HepG2 (cell line): ENCODE data around the gene TNFAIP2. TPM values are rescaled to one million over a fixed set of nuclear protein-coding genes. Genes with fewer than 3 reads are reported as not detected.

Source experiments
- ARHGAP35 ChIP-seq: sonication (generic); formaldehyde crosslinking; IDR thresholded peaks from 2 replicates; pipeline ENCODE4 v1.9.0; 2022; ENCODE audit warnings: mild to moderate bottlenecking, inconsistent platforms, moderate library complexity, missing genetic modification reagents, borderline replicate concordance
- DNMT1 ChIP-seq: sonication (generic); formaldehyde crosslinking; IDR thresholded peaks from 2 replicates; pipeline ENCODE4 v1.5.1; 2020; ENCODE audit warnings: mild to moderate bottlenecking, missing genetic modification reagents
- EZH2 ChIP-seq: conservative IDR thresholded peaks from 2 replicates; pipeline ENCODE4 v1.6.1; 2012; ENCODE audit warnings: mild to moderate bottlenecking, low read depth, low read length, moderate library complexity
- HIC2 ChIP-seq: sonication (generic); formaldehyde crosslinking; IDR thresholded peaks from 2 replicates; pipeline ENCODE4 v1.9.0; 2022; ENCODE audit warnings: low read depth, missing genetic modification reagents
- HMGXB3 ChIP-seq: sonication (generic); formaldehyde crosslinking; IDR thresholded peaks from 2 replicates; pipeline ENCODE4 v1.4.0; 2020; ENCODE audit warnings: missing genetic modification reagents, borderline replicate concordance
- HNRNPH1 ChIP-seq: fragments of 200-400 bp; formaldehyde crosslinking; optimal IDR thresholded peaks from 2 replicates; pipeline ENCODE3; 2017; ENCODE audit warnings: mild to moderate bottlenecking, low read depth, low read length
- IKZF1 ChIP-seq: fragments of 450-650 bp; IDR thresholded peaks from 2 replicates; pipeline ENCODE4 v1.7.1; 2016
- KMT2B ChIP-seq: IDR thresholded peaks from 2 replicates; pipeline ENCODE4 v1.6.1; 2016; ENCODE audit warnings: missing genetic modification reagents, missing compliant biosample characterization
- MTF1 ChIP-seq: sonication (generic); formaldehyde crosslinking; IDR thresholded peaks from 2 replicates; pipeline ENCODE4 v1.5.0; 2020; ENCODE audit warnings: missing genetic modification reagents
- NFRKB ChIP-seq: fragments of 450-650 bp; IDR thresholded peaks from 2 replicates; pipeline ENCODE4 v1.6.1; 2017
- NONO ChIP-seq, 2 experiments: fragments of 450-650 bp in 1 of 2; sonication (generic) in 1 of 2; formaldehyde crosslinking in 1 of 2; IDR thresholded peaks in 1 of 2; conservative IDR thresholded peaks in 1 of 2; 2 replicates each; pipeline versions ENCODE4 v1.6.1 to v1.8.0; 2017 to 2022; ENCODE audit warnings: mild to moderate bottlenecking in 1 of 2, missing genetic modification reagents in 1 of 2, moderate library complexity in 1 of 2
- RFXAP ChIP-seq: sonication (generic); formaldehyde crosslinking; IDR thresholded peaks from 2 replicates; pipeline ENCODE4 v1.4.0; 2020; ENCODE audit warnings: missing genetic modification reagents, borderline replicate concordance
- SATB2 ChIP-seq: sonication (generic); formaldehyde crosslinking; IDR thresholded peaks from 2 replicates; pipeline ENCODE4 v1.5.0; 2020; ENCODE audit warnings: missing genetic modification reagents
- SOX6 ChIP-seq, 2 experiments: fragments of 450-650 bp in 1 of 2; sonication (generic) in 1 of 2; formaldehyde crosslinking in 1 of 2; IDR thresholded peaks; 2 replicates each; pipeline versions ENCODE4 v1.4.0 to v1.6.1; 2017 to 2020; ENCODE audit warnings: antibody characterized with exemption in 1 of 2, mild to moderate bottlenecking in 1 of 2, missing genetic modification reagents in 1 of 2
- TCF7L2 ChIP-seq: IDR thresholded peaks from 2 replicates; pipeline ENCODE4 v1.6.1; 2011; ENCODE audit warnings: mild to moderate bottlenecking, low read depth, low read length, moderate library complexity
- ZNF430 ChIP-seq: sonication (generic); formaldehyde crosslinking; IDR thresholded peaks from 2 replicates; pipeline ENCODE4 v1.9.0; 2021; ENCODE audit warnings: mild to moderate bottlenecking, missing genetic modification reagents
- ZNF563 ChIP-seq: sonication (generic); formaldehyde crosslinking; IDR thresholded peaks from 2 replicates; pipeline ENCODE4 v1.8.0; 2022; ENCODE audit warnings: mild to moderate bottlenecking, moderate library complexity, missing genetic modification reagents
- ZNF672 ChIP-seq: sonication (generic); formaldehyde crosslinking; IDR thresholded peaks from 2 replicates; pipeline ENCODE4 v1.8.1; 2022; ENCODE audit warnings: missing genetic modification reagents
- ZNF766 ChIP-seq: sonication (generic); formaldehyde crosslinking; IDR thresholded peaks from 2 replicates; pipeline ENCODE4 v1.5.0; 2020; ENCODE audit warnings: missing genetic modification reagents, borderline replicate concordance
- ZNF775 ChIP-seq: sonication (generic); formaldehyde crosslinking; IDR thresholded peaks from 2 replicates; pipeline ENCODE4 v1.4.0; 2020; ENCODE audit warnings: missing genetic modification reagents, mild to moderate bottlenecking, moderate library complexity, borderline replicate concordance
- ZSCAN12 ChIP-seq: sonication (generic); formaldehyde crosslinking; IDR thresholded peaks from 2 replicates; pipeline ENCODE4 v1.9.0; 2021; ENCODE audit warnings: mild to moderate bottlenecking, missing genetic modification reagents
- ZSCAN22 ChIP-seq: sonication (generic); formaldehyde crosslinking; IDR thresholded peaks from 2 replicates; pipeline ENCODE4 v1.4.0; 2020; ENCODE audit warnings: mild to moderate bottlenecking, missing genetic modification reagents
- polyA plus RNA-seq, 8 experiments: library from polyadenylated mRNA; depleted of rRNA in 3 of 8; stranded (reverse) in 7 of 8; unstranded in 1 of 8; fragments of >200 nt; fragmentation: Illumina TruSeq in 4 of 8; extraction: Trizol in 4 of 8; gene quantifications; 2 replicates each; pipeline versions ENCODE4 v1.2.1 to v1.2.3, GENCODE V29; 2011 to 2016; ENCODE audit warnings: low read depth in 4 of 8, missing spikeins in 1 of 8, mixed read lengths in 1 of 8; ENCODE audit not compliant: insufficient read depth in 1 of 8
- total RNA-seq, 5 experiments: library from RNA; depleted of rRNA; stranded (reverse); fragments of >200 nt; fragmentation: Illumina TruSeq; extraction: Trizol; gene quantifications; 2 replicates each; pipeline ENCODE4 v1.2.3, GENCODE V29; 2016; ENCODE audit warnings: low read depth in 1 of 5

Gene TNFAIP2
- total and polyA plus RNA-seq, 2 of the 13 experiments (the other 11 are each of a cell fraction or from before 2014, with no cell fraction given) = 0.46 to 1.5 TPM

GRCh38 chr14:103100281-103101121 is 22.8 kb upstream of the TNFAIP2 start (continued):
- no peak; the same call in 1 of the 2 replicates for TF ChIP-seq HMGXB3
- TF ChIP-seq EZH2 = no peak
- no peak for TF ChIP-seq ZNF775 (CRISPR knock-in tag)
- TF ChIP-seq MTF1 (CRISPR knock-in tag) = peak; percentile 17; the same call in 1 of the 2 replicates
- TF ChIP-seq SATB2 (CRISPR knock-in tag) = 0 out of 2 replicates have a peak, but pooled peaks have one; percentile 47
- no peak for TF ChIP-seq NONO (IDR thresholded peaks at IDR 0.05)
- peak; percentile 79 for TF ChIP-seq NONO (CRISPR knock-in tag; conservative IDR thresholded peaks at IDR 0.05)
- no peak for TF ChIP-seq ZNF672 (CRISPR knock-in tag)
- TF ChIP-seq RFXAP (CRISPR knock-in tag) = peak; percentile 87; the same call in 1 of the 2 replicates
- TF ChIP-seq ZNF766 = no peak
- TF ChIP-seq KMT2B (CRISPR knock-in tag) = no peak
- TF ChIP-seq IKZF1 = no peak
- no peak for TF ChIP-seq SOX6 (IDR thresholded peaks at IDR 0.05)
- TF ChIP-seq SOX6 (CRISPR knock-in tag; IDR thresholded peaks at IDR 0.05) = peak; percentile 89
- TF ChIP-seq HNRNPH1 = no peak
- TF ChIP-seq DNMT1 (CRISPR knock-in tag) = 0 out of 2 replicates have a peak, but pooled peaks have one; percentile 61
- TF ChIP-seq NFRKB = no peak
- TF ChIP-seq HIC2 = peak; percentile 97
- no peak for TF ChIP-seq TCF7L2
- no peak for TF ChIP-seq ARHGAP35 (CRISPR knock-in tag)
- TF ChIP-seq ZSCAN12 (CRISPR knock-in tag) = no peak; the same call in 1 of the 2 replicates
- peak; percentile 52 for TF ChIP-seq ZNF563 (CRISPR knock-in tag)
- peak; percentile 77; the same call in 1 of the 2 replicates for TF ChIP-seq ZSCAN22 (CRISPR knock-in tag)
- TF ChIP-seq ZNF430 (CRISPR knock-in tag) = peak; percentile 94
